Measurements from ENCODE around the gene BARHL1.
A peak's percentile ranks its signal among the peaks of the same experiment; 100 is the strongest.

Gene BARHL1

DNA sequence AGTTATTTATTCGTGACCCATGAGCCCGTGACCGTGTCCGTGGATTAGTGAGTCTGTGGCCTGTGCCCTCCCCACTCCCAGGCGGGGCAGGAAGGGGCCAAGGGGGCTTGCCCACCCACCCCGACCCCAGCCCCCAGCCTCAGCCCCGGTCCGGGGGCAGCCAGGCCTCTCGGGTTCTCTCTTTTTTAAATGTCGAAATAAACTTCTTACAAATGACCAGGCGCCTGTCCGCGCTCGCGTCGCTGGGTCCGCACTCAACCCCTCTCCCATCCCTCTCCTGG, 7.6 kb downstream of the BARHL1 start:
- H3K9me3 Mint-ChIP-seq, result no peaks in the 10 kb centered on the region
- H3K4me1 Mint-ChIP-seq, result peaks cover 37% of the 10 kb centered on the region
- H3K27ac Mint-ChIP-seq, result no peak overlapping the region
- DNase-seq (no peak), ATAC-seq (no peak)
- H3K27me3 Mint-ChIP-seq, result peaks cover 79% of the 10 kb centered on the region
- H3K4me3 Mint-ChIP-seq, result peak overlapping the region in 1 of 2 donors; percentile 55

DNA sequence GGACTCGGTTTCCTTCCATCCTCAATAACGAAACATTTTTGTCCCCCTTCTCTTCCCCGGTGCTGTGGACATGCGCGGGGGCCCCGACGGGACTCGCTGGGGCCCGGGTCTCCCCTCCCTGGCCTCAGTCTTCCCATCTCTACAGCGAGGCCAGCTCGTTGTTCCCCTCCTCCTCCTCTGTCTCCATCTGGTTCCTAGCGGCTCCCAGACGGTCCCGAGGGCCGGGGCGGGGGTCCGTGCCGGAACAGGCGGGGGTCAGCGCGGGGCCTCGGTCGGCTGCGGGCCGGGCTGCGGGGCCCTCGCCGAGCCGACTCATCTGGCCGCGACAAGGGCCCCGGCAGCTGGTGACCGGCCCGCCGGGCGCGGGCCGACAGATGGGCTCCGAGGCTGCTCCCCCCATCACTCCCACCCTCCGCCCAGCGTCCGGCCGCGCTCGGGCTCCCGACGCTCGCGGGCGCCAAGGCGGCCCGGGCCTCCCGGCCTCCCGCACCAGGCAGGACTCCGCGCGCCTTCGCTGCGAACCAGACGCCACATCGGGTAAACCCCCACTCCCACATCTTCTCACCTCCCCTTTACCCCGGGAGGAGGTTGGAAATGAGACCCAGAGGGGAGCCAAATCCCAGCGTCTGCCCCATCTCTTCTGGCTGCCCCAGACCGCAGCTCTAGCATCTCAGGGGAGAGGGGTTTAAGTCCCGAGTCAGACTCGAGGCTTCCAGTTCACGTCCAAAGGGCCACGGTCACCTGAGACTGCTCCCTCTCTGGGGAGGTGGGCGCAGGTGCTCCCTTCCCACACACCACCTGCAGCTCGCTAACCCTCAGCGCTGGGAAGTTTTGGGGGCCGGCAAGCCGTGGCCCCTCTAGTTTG, 8.1 kb downstream of the BARHL1 start:
- peaks cover 73% of the 10 kb centered on the region for H3K27me3 Mint-ChIP-seq
- no peak for DNase-seq
- H3K4me3 Mint-ChIP-seq, result peak overlapping the region in 1 of 2 donors; percentile 46
- no peak for ATAC-seq
- H3K4me1 Mint-ChIP-seq, result peaks cover 37% of the 10 kb centered on the region
- peak overlapping the region in 1 of 2 donors; percentile 50 for H3K27ac Mint-ChIP-seq
- no peaks in the 10 kb centered on the region for H3K9me3 Mint-ChIP-seq

DNA sequence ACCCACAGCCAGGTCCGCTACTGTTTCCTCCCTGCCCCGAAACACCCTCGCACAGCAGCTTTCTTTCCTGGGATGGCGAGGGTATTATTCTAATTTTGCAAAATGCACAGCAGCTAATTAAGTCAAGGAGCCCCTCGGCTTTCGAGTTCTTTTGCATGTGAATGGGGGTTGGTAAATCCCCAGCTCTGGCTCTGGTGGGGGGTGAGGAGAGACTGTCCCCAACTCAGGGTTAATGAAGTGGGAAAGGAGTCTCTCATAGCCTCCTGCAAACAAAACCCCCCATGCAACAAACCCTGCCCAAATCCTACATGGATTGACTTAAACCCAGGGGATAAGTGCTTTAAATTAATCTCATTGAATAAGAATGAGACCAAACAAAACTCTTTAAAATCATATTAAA, 8.8 kb downstream of the BARHL1 start:
- H3K27me3 Mint-ChIP-seq, result peaks cover 66% of the 10 kb centered on the region
- DNase-seq (no peak), ATAC-seq (no peak)
- no peaks in the 10 kb centered on the region for H3K9me3 Mint-ChIP-seq
- no peak overlapping the region for H3K27ac Mint-ChIP-seq
- peaks cover 32% of the 10 kb centered on the region for H3K4me1 Mint-ChIP-seq
- H3K4me3 Mint-ChIP-seq, result peak overlapping the region in 1 of 2 donors; percentile 46

DNA sequence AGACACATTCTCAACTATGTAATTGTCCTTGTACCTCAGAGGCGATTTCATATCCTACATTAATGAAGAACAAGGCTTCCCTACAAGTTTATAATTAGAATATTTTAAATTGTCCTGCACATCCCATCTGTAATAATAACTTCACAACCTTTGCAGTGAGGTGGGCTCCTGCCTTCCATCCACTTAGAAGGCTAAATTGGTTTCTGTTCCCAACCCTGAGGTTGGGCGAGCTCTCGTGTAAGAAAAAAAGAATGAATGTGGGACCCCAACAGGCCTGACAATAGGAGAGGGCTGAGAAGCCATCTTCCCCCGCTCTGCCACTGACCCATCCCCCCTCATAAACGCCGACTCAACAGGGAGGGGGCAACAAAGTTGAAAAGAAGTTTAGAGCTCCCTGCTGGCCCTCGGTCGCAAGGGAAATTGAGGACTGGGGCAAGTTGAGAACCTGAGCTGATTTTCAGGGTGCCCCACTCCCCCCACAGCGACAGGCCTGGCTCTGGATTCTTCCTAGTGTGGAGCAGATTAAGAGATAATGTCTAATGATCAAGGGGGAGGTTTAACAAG, 9.4 kb downstream of the BARHL1 start:
- Mint-ChIP-seq H3K4me1 (peaks cover 26% of the 10 kb centered on the region), H3K27ac (no peak overlapping the region), H3K27me3 (peaks cover 60% of the 10 kb centered on the region), H3K9me3 (no peaks in the 10 kb centered on the region), H3K4me3 (no peak overlapping the region)
- ATAC-seq (no peak), DNase-seq (no peak)

DNA sequence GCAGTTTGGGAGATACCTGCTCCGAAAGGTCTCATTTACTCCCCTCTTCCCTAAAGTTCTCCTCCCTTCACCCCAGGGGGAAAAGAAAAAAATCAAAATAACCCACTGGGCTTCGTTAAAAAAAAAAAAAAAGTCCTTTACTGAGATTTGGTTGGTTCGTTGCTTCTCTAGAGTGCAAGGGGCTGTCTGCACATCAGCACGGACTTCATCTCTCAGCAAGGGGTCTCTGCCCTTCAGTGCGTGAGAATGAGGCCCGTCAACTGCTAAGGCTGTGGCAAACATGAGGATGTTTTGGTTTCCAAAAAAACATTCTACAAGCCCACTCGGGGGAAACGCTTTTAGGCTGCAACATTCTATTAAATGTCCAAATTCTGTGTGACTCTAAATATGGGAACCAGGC, 10.0 kb downstream of the BARHL1 start:
- no peak overlapping the region for H3K4me3 Mint-ChIP-seq
- peaks cover 54% of the 10 kb centered on the region for H3K27me3 Mint-ChIP-seq
- ATAC-seq, result no peak
- H3K4me1 Mint-ChIP-seq, result peaks cover 26% of the 10 kb centered on the region
- H3K27ac Mint-ChIP-seq, result no peak overlapping the region
- H3K9me3 Mint-ChIP-seq, result no peaks in the 10 kb centered on the region
- DNase-seq, result no peak

DNA sequence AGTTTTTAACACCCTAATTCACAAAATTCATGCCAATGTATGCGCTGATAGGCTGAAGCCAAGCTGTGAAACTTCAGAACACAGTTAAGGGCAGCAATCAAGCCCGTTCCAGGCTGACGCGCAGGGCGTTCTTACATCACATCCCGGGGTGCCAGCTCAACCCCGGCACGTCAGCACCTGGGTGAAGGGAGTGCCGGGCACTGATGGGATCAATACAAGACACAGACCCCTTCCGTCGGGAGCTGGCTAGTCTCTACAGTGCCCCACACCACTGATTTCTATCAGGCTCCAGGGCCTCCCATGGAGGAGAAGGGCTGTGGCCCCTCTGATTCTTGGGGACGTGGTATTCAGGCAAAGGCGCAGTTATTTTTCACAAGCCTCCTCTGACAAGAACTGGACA, 12.0 kb downstream of the BARHL1 start:
- Mint-ChIP-seq H3K4me3 (no peak overlapping the region), H3K27me3 (peaks cover 34% of the 10 kb centered on the region), H3K4me1 (peaks cover 20% of the 10 kb centered on the region), H3K27ac (no peak overlapping the region), H3K9me3 (no peaks in the 10 kb centered on the region)
- no peak for DNase-seq
- ATAC-seq, result no peak

DNA sequence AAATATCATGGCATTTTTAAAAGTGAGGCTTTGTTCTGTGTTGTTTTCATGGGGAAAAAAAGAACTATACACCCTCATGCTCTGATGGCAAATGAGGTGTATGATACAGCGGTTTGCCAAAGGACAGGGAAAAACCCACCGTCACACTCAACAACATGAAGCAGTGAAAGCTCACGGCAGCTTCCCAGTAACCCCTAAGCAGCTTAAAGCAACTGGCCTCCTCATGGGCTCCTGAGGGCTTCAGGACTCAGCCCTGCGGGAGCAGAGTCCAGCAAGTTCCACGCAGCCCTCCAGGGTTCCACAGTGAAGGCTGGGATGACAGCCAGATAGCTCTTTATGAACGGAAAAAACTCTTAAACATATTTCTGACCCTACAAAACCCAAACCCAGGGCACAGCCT, 12.9 kb downstream of the BARHL1 start:
- Mint-ChIP-seq H3K9me3 (no peaks in the 10 kb centered on the region), H3K4me3 (no peak overlapping the region), H3K4me1 (peaks cover 12% of the 10 kb centered on the region), H3K27me3 (peaks cover 25% of the 10 kb centered on the region), H3K27ac (no peak overlapping the region)
- DNase-seq (no peak), ATAC-seq (no peak)

DNA sequence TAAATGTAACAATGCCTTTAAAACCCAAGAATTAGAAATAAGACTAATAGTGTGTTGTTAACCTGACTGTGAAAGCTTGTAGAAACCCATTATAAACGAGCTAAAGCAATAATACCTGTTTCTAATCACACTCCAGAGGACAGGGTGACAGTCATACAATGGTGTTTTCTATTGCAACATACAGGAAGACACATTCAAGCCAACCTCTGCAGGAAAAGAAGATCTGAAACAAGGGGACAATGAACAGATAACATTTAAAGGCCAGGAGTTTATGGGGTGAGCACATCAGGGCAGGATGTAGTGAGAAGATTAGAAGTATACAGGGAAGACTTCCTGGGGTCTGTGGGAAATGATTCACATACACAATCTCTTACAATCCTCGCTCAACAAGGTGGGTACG, 13.8 kb downstream of the BARHL1 start:
- no peak overlapping the region for H3K27ac Mint-ChIP-seq
- no peak for DNase-seq
- H3K27me3 Mint-ChIP-seq, result peaks cover 16% of the 10 kb centered on the region
- no peaks in the 10 kb centered on the region for H3K9me3 Mint-ChIP-seq
- H3K4me3 Mint-ChIP-seq, result no peak overlapping the region
- H3K4me1 Mint-ChIP-seq, result peaks cover 3% of the 10 kb centered on the region
- no peak for ATAC-seq

DNA sequence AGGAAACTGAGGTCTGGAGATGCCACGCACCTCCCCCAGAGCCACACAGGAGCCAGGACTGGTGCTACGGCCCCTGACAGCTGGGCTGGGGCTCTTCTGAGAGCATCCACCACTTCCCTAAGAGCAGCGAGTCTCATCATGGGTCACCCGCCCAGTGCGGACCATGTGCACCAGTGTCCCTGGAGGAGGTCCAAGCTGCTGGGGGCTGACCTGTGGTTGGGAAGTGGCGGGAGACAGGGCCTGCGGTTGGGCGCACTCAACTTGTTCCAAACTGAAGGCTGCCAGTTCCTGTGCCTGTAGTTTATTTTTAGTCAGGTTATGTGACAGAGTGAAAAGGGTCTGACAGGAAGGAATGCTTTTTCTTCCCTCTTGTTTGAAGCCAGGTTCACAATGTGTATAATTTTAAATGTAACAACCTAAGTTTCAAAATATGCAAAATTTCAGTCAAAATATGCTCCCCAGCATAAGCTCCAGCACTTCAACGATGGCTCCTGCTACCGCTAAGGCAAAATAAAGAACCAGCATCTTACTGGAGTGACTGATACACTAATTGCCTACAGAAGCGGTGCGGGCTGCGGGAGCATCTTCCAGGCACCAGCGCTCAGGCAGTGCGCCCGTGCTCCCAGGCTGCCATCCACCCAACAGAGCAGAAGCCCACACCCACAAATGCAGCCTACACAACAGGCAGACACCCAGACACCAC, 14.8 kb downstream of the BARHL1 start:
- no peak for ATAC-seq
- no peak overlapping the region for H3K27ac Mint-ChIP-seq
- no peak overlapping the region for H3K4me3 Mint-ChIP-seq
- H3K9me3 Mint-ChIP-seq, result no peaks in the 10 kb centered on the region
- peaks cover 2% of the 10 kb centered on the region for H3K4me1 Mint-ChIP-seq
- no peak for DNase-seq
- peaks cover 6% of the 10 kb centered on the region for H3K27me3 Mint-ChIP-seq

DNA sequence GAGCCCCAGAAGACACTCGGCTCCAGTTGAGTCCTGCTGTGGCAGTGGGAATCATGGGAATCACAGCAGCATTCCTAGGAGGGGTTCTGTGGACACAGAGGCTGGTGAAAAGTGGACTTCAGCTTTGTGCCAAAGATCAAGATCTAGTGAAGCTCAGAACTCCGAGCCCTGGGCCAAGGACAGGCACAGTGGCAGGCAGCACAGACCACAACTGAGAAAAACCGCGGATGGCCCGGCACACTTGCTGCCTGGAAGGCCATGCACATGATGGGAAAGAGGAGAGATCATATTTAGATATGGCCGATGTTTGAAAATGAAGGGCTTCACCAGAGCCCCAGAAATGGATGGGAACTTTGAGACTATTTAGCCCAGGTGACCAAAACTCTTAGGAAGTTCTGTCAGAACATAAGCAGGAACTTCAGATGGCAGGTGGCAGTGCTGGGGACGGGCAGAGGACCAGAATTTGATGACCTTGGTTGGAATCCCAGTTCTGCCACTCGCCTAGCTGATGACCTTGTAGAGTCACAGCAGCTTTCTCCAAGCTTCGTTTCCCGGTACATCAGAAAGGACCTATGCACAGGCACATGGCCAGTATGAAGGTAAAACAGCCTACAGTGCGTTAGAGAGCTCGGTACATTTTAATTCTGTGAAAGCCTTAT, 18.0 kb downstream of the BARHL1 start:
- ATAC-seq, result no peak
- DNase-seq, result no peak
- Mint-ChIP-seq H3K27me3 (no peaks in the 10 kb centered on the region), H3K4me3 (no peak overlapping the region), H3K9me3 (no peaks in the 10 kb centered on the region), H3K4me1 (peaks cover 10% of the 10 kb centered on the region), H3K27ac (peak overlapping the region in 1 of 2 donors; percentile 72)

DNA sequence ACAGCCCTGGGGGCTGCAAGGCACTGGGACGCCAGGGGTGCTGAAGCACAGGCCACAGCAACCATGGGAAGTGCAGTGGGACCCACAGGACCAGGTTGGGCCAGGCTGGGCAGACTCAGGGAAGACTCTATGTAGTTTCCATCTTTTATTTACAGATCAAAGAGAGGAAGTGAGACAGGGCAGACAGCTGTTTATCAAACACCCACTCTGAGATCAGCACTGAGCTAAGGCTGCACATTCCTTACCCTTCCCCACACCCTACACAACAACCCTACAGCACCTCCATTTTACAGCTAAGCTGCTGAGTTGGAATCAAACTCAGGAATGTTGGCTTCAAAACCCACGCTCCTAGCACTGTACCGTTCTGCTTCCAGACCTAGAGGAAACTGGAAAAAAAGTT, 19.8 kb downstream of the BARHL1 start:
- Mint-ChIP-seq H3K4me1 (peaks cover 10% of the 10 kb centered on the region), H3K9me3 (no peaks in the 10 kb centered on the region), H3K27ac (no peak overlapping the region), H3K4me3 (no peak overlapping the region), H3K27me3 (no peaks in the 10 kb centered on the region)
- DNase-seq (no peak), ATAC-seq (no peak)

DNA sequence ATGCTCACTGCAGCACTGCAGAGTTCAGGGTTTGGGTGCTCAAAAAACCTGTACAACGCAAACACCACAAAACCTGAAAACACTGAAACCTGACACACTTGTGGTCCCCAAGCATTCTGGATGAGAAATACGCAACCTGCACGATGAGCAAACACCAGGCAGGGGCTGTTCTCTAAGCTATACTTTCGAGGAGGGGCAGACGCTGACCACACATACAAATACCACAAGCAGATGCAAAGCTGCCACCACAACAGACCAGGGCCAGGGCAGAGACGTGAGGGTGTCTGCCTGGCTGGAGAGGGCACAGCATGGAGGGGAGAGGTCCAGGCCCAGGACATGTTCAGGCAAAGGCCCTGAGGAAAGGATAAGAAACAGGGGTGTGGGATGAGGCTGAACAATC, 23.0 kb downstream of the BARHL1 start:
- H3K4me3 Mint-ChIP-seq, result no peak overlapping the region
- no peak for DNase-seq
- H3K27ac Mint-ChIP-seq, result no peak overlapping the region
- no peak for ATAC-seq
- peaks cover 10% of the 10 kb centered on the region for H3K4me1 Mint-ChIP-seq
- no peaks in the 10 kb centered on the region for H3K9me3 Mint-ChIP-seq
- H3K27me3 Mint-ChIP-seq, result no peaks in the 10 kb centered on the region

DNA sequence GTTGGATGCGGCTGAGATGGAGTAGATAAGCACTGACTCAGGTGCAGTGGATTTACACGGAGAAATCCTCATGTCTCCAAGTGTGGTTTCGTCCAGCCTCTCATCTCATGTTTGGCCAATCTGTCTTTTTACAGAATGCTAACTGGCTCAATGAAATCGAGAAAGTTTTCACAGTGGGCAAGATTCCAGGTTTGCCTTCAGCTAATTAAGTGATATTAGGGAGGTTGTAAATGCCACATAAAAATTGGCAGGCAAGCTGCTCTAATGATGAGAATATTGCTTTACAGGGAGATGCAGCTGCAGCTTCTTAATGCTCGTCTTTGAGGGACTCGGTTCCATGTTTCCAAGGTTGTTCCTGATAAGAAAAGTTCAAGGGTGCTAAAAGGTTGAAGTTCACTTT, 23.7 kb downstream of the BARHL1 start:
- no peak for DNase-seq
- ATAC-seq, result no peak

DNA sequence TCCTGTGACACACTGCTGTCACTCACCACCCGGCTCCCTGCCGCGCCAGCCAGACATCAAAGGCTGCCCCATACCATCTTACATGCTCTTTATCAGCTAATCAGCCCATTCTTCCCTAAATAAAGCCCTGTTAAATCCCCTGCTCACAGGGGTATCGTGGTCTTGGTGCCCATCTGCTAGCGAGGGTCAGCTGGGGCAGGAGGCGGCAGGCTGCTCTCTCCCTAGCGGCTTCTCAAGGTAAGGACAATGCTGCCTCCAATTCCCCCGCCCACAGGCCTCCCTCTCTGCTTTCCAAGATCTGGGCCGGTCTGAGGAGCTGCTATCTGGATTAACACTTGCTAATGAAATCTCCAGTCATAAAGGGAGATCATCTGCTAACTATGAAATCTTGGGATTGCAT, 26.8 kb downstream of the BARHL1 start:
- Mint-ChIP-seq H3K27ac (no peak overlapping the region), H3K4me1 (no peaks in the 10 kb centered on the region), H3K4me3 (no peak overlapping the region), H3K9me3 (no peaks in the 10 kb centered on the region), H3K27me3 (no peaks in the 10 kb centered on the region)
- DNase-seq, result no peak
- ATAC-seq, result no peak

More for the DNA sequence above, 23.7 kb downstream of the BARHL1 start:
- H3K9me3 Mint-ChIP-seq, result no peaks in the 10 kb centered on the region
- no peaks in the 10 kb centered on the region for H3K27me3 Mint-ChIP-seq
- no peak overlapping the region for H3K27ac Mint-ChIP-seq
- H3K4me3 Mint-ChIP-seq, result no peak overlapping the region
- peaks cover 10% of the 10 kb centered on the region for H3K4me1 Mint-ChIP-seq

DNA sequence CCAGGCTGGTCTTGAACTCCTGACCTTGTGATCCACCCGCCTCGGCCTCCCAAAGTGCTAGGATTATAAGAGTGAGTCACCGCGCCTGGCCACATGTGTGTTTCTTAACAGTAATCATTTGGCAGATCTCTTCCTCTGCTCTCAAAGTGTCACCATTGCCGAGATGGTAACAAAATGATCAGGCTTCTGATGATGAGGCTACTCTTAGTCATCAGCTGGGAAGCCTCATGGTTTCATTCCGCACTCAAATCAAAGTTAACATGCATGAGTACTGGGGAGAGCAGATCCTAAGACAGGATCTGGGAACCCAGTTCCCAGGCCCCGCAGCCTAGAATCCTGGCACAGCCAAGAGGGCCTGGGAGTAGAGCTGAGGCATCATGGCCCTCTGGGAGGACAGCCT, 27.4 kb downstream of the BARHL1 start:
- Mint-ChIP-seq H3K9me3 (no peaks in the 10 kb centered on the region), H3K27me3 (no peaks in the 10 kb centered on the region), H3K4me3 (no peak overlapping the region), H3K4me1 (no peaks in the 10 kb centered on the region), H3K27ac (peak overlapping the region in 1 of 2 donors; percentile 69)
- DNase-seq (no peak), ATAC-seq (no peak)

DNA sequence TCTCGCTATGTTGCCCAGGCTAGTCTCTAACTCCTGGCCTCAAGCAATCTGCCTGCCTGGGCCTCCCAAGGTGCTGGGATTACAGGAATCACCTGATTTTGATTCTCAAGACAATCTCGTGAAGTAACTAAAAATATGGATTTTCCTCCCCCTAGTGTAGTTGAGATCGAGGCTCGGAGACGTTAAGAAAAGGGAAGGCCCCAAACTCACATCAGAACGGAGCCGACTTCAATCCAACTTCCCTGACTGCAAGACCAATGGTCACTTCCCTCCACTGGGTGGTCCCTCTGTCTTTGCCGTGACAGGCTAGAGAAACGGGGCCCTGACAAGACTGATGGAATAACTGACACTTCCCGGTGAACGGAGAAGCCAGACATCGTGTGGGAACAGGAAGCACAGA, 28.3 kb downstream of the BARHL1 start:
- DNase-seq (no peak), ATAC-seq (no peak)
- no peak overlapping the region for H3K4me3 Mint-ChIP-seq
- no peaks in the 10 kb centered on the region for H3K27me3 Mint-ChIP-seq
- no peak overlapping the region for H3K27ac Mint-ChIP-seq
- H3K4me1 Mint-ChIP-seq, result no peaks in the 10 kb centered on the region
- no peaks in the 10 kb centered on the region for H3K9me3 Mint-ChIP-seq
